Measurements from ENCODE around the gene PACSIN2. TPM values are rescaled to one million over a fixed set of nuclear protein-coding genes. Genes with fewer than 3 reads are reported as not detected.
A peak's percentile ranks its signal among the peaks of the same experiment; 100 is the strongest.

The PACSIN2 gene
- total and polyA plus RNA-seq, 10 of the 15 experiments (the other 5 are each of a cell fraction or from before 2014, with no cell fraction given): 0.93 to 78.7 (median 46.8) TPM

DNA sequence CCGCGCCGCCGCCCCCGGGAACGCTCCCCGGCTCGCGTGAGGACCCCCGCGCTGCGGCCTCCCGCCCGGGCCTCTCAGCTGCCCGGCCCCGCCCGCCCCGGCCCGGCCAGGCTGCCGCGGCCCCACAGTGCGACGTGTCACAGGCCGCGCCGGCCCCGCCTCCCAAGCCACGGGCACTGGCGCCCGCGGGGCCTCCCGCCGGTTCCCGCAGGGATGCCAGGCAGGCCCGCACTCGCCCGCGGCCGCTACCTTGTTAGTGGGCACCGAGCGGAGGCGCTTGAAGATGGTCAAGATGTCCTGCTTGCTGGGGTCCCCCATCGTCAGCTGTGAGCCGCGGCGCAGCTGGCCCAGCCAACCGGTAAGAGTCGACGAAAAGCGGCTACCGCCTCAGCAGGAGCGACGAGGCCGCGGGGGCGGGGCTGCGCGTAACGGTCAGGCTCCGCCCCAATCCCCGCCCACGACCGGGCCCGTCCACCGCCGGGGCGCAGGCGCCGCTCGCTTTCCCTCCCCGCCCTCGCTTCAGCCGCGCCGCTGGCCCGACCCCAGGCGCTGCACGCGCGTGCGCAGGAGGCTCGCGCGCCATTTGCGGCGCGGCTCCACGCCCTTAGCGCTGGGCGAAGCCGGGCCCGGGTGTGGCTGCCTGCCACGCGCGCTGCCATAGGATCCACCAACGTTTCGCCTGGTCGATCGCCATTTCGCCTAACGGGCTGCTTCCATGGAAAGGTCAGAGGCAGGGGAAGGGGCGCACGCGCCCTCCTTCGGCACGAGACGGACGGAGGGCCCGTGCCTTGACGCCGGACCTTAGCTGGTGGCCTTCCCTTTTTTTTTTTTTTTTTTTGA, 157.9 kb downstream of the PACSIN2 start, which contains the start of gene ARFGAP3:
Gene ARFGAP3 (minus strand): TSS at position 409 of the 840 bp plus-strand sequence. CDS start 91 bp downstream, at position 318.
- no TSS peak for BruUV-seq (replicated peaks)
- Histone ChIP-seq H3K4me2 (ENCODE audit: control insufficient read depth, insufficient read depth) (peak within 1 kb of the TSS; percentile 96), H3K79me2 (ENCODE audit: control insufficient read depth, insufficient read depth, low read length) (peaks cover 32% of the 10 kb centered on the region), H3K27me3 (replicated peaks in 1 of 2; ENCODE audit: control insufficient read depth in 2 of 2, insufficient read depth in 2 of 2, low read length in 1 of 2) (no peaks in the 10 kb centered on the region), H4K20me1 (ENCODE audit: control insufficient read depth, insufficient read depth) (no peaks in the 10 kb centered on the region; the same call in 1 of the 2 replicates), H3K27ac (ENCODE audit: control insufficient read depth, insufficient read depth) (peak within 1 kb of the TSS; percentile 94), H2AFZ (ENCODE audit: control insufficient read depth, low read depth, low read length) (peak within 1 kb of the TSS; percentile 62), H3K4me3 (peak within 1 kb of the TSS; percentile 90), H3K4me1 (ENCODE audit: control insufficient read depth, insufficient read depth, low read length) (peaks cover 5% of the 10 kb centered on the region), H3K36me3 (ENCODE audit: control insufficient read depth in 2 of 2, insufficient read depth in 2 of 2, low read length in 1 of 2) (no peaks in the 10 kb centered on the region; a peak in 1 of 4 replicates), H3K9me3 (replicated peaks; ENCODE audit: control insufficient read depth, insufficient read depth, low read length) (no peaks in the 10 kb centered on the region; the same call in 2 of the 3 replicates), H3K9ac (ENCODE audit: control insufficient read depth, insufficient read depth, low read length) (peak within 1 kb of the TSS; percentile 88)
- 23% methylated on average over 57 of the region's 111 CpGs for WGBS (ENCODE audit: insufficient coverage, insufficient replicate concordance, low lambda C conversion rate, missing lambda C conversion rate)
- ChIA-PET RAD21 (ENCODE audit: unreplicated experiment) (interaction anchor here (0.6 to 1.9 kb wide), 11 partner anchors 10 to 199 kb away, joined by 3 to 16 read pairs (median 3); no protein-coding TSS in a partner anchor), SMC1A (ENCODE audit: uncharacterized antibody, unreplicated experiment) (interaction anchor here (1.2 kb wide), 1 partner anchor 138 kb away, joined by 3 read pairs; no protein-coding TSS in a partner anchor), CTCF (interaction anchor here (0.7 to 2.5 kb wide), 6 partner anchors 11 to 835 kb away, joined by 3 to 18 read pairs (median 6); no protein-coding TSS in a partner anchor), POLR2A (interaction anchor here (0.5 to 2.6 kb wide), 12 partner anchors 10 to 415 kb away, joined by 3 to 11 read pairs (median 4); partner anchors contain the start of gene A4GALT)
- intact Hi-C loops (cut with micrococcal nuclease; ENCODE audit: unreplicated experiment) (no loop called here), in situ Hi-C loops (cut with MboI) (no loop called here)
- ATAC-seq (peak; percentile 94), FAIRE-seq (peak; percentile 83), DNase-seq (ENCODE audit: low read depth, low spot score) (peak; percentile 64)
- TF ChIP-seq, protein P1, sequence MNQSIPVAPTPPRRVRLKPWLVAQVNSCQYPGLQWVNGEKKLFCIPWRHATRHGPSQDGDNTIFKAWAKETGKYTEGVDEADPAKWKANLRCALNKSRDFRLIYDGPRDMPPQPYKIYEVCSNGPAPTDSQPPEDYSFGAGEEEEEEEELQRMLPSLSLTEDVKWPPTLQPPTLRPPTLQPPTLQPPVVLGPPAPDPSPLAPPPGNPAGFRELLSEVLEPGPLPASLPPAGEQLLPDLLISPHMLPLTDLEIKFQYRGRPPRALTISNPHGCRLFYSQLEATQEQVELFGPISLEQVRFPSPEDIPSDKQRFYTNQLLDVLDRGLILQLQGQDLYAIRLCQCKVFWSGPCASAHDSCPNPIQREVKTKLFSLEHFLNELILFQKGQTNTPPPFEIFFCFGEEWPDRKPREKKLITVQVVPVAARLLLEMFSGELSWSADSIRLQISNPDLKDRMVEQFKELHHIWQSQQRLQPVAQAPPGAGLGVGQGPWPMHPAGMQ (IDR thresholded peaks at IDR 0.05; ENCODE audit: borderline replicate concordance): no peak
- TF ChIP-seq, protein P2, sequence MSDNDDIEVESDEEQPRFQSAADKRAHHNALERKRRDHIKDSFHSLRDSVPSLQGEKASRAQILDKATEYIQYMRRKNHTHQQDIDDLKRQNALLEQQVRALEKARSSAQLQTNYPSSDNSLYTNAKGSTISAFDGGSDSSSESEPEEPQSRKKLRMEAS (IDR thresholded peaks at IDR 0.05; ENCODE audit: low read depth, low read length): peak; percentile 99
- TF ChIP-seq, protein P3, sequence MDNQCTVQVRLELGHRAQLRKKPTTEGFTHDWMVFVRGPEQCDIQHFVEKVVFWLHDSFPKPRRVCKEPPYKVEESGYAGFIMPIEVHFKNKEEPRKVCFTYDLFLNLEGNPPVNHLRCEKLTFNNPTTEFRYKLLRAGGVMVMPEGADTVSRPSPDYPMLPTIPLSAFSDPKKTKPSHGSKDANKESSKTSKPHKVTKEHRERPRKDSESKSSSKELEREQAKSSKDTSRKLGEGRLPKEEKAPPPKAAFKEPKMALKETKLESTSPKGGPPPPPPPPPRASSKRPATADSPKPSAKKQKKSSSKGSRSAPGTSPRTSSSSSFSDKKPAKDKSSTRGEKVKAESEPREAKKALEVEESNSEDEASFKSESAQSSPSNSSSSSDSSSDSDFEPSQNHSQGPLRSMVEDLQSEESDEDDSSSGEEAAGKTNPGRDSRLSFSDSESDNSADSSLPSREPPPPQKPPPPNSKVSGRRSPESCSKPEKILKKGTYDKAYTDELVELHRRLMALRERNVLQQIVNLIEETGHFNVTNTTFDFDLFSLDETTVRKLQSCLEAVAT (IDR thresholded peaks at IDR 0.05): peak; percentile 90
- TF ChIP-seq NRF1 (conservative IDR thresholded peaks at IDR 0.05; ENCODE audit: low read depth, low read length) (peak; percentile 92), TCF12 (IDR thresholded peaks at IDR 0.05; ENCODE audit: low read depth, low read length) (peak; percentile 66; the same call in 1 of the 2 replicates), MXI1 (IDR thresholded peaks at IDR 0.05; ENCODE audit: low read depth, low read length) (peak; percentile 53), NFYB (IDR thresholded peaks at IDR 0.05; ENCODE audit: insufficient read depth, low read depth, low read length) (no peak), IKZF2 (IDR thresholded peaks at IDR 0.05) (no peak), HCFC1 (IDR thresholded peaks at IDR 0.05; ENCODE audit: low read length) (peak; percentile 43; the same call in 1 of the 2 replicates), RUNX3 (IDR thresholded peaks at IDR 0.05; ENCODE audit: low read length) (0 out of 2 replicates have a peak, but pooled peaks have one; percentile 5), NR2F1 (conservative IDR thresholded peaks at IDR 0.05) (peak; percentile 48), DPF2 (IDR thresholded peaks at IDR 0.05) (peak; percentile 78), ZNF207 (IDR thresholded peaks at IDR 0.05; ENCODE audit: borderline replicate concordance) (peak; percentile 81; the same call in 1 of the 2 replicates), NFYA (IDR thresholded peaks at IDR 0.05; ENCODE audit: borderline replicate concordance, low read depth, low read length) (no peak), LARP7 (IDR thresholded peaks at IDR 0.05) (peak; percentile 82)
- TF ChIP-seq, protein P4, sequence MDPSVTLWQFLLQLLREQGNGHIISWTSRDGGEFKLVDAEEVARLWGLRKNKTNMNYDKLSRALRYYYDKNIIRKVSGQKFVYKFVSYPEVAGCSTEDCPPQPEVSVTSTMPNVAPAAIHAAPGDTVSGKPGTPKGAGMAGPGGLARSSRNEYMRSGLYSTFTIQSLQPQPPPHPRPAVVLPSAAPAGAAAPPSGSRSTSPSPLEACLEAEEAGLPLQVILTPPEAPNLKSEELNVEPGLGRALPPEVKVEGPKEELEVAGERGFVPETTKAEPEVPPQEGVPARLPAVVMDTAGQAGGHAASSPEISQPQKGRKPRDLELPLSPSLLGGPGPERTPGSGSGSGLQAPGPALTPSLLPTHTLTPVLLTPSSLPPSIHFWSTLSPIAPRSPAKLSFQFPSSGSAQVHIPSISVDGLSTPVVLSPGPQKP (IDR thresholded peaks at IDR 0.05; ENCODE audit: low read depth, low read length): 0 out of 2 replicates have a peak, but pooled peaks have one; percentile 28
- TF ChIP-seq, protein P5, sequence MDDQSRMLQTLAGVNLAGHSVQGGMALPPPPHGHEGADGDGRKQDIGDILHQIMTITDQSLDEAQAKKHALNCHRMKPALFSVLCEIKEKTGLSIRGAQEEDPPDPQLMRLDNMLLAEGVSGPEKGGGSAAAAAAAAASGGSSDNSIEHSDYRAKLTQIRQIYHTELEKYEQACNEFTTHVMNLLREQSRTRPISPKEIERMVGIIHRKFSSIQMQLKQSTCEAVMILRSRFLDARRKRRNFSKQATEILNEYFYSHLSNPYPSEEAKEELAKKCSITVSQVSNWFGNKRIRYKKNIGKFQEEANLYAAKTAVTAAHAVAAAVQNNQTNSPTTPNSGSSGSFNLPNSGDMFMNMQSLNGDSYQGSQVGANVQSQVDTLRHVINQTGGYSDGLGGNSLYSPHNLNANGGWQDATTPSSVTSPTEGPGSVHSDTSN (IDR thresholded peaks at IDR 0.05; ENCODE audit: insufficient replicate concordance, low read depth, low read length): peak; percentile 12

All from GM12878 (cell line).